Right lobe of liver (tissue), 4 donors: ENCODE results near the gene HBD.

Experiments
- CTCF ChIP-seq, 4 donors: fragments of 200-600 bp in 3 of 4; fragments of 450-650 bp in 1 of 4; IDR thresholded peaks; one replicate each; pipeline versions ENCODE4 v1.5.1 to v1.8.0; 2016 to 2022; ENCODE audit warnings: antibody characterized with exemption in 4 of 4, mild to moderate bottlenecking in 2 of 4
- POLR2A ChIP-seq: fragments of 450-650 bp; IDR thresholded peaks from one replicate; pipeline ENCODE4 v1.6.1; 2017; ENCODE audit warnings: antibody characterized with exemption, mild to moderate bottlenecking
- donor health status: DM: no; HTN: no; CAD: no.
- donor health status: DM: no; HTN: no; CAD: no.
- donor health status: DM: no; HTN: yes; CAD: no.

DNA sequence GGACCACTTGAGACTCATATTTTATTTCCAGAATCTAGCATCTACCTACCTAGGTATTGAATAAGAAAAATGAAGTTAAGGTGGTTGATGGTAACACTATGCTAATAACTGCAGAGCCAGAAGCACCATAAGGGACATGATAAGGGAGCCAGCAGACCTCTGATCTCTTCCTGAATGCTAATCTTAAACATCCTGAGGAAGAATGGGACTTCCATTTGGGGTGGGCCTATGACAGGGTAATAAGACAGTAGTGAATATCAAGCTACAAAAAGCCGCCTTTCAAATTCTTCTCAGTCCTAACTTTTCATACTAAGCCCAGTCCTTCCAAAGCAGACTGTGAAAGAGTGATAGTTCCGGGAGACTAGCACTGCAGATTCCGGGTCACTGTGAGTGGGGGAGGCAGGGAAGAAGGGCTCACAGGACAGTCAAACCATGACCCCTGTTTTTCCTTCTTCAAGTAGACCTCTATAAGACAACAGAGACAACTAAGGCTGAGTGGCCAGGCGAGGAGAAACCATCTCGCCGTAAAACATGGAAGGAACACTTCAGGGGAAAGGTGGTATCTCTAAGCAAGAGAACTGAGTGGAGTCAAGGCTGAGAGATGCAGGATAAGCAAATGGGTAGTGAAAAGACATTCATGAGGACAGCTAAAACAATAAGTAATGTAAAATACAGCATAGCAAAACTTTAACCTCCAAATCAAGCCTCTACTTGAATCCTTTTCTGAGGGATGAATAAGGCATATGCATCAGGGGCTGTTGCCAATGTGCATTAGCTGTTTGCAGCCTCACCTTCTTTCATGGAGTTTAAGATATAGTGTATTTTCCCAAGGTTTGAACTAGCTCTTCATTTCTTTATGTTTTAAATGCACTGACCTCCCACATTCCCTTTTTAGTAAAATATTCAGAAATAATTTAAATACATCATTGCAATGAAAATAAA is 9.5 kb downstream of the HBD start:
- TF ChIP-seq CTCF (IDR thresholded peaks at IDR 0.05) (no peak), POLR2A (no peak)
